Measurements from ENCODE around the gene ASIC1. TPM values are rescaled to one million over a fixed set of nuclear protein-coding genes. Genes with fewer than 3 reads are reported as not detected.

Gene ASIC1
- total RNA-seq, 1 donor from 2014 or later: not detected

DNA sequence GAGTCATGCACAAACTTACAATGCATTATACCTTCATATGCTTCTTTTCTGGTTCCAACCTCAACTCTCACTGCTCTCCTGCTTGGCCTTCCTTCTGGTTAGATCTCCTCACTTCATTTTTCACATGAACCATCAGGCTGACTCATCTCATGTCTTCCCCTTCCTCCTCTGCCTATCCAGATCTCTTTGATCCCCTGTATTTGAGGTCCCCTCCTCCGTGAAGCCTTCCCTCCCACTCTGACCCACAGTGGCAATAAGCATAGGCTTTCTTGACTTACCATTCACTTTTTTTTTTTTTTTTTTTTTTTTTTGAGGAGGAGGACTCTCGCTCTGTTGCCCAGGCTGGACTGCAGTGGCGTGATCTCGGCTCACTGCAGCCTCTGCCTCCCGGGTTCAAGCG lies 14.7 kb upstream of the ASIC1 start:
- intact Hi-C loops (cut with DNase I): no loop called here
- Histone ChIP-seq H3K4me3 (no peak overlapping the region), H3K27ac (no peak overlapping the region), H3K27me3 (no peaks in the 10 kb centered on the region), H3K36me3 (no peaks in the 10 kb centered on the region), H3K4me1 (no peaks in the 10 kb centered on the region), H3K9me3 (no peaks in the 10 kb centered on the region)
- no peak for DNase-seq (ENCODE audit: low spot score in 2 of 2)
- TF ChIP-seq CTCF (IDR thresholded peaks at IDR 0.05): no peak

- Histone ChIP-seq H3K4me3 (no peak overlapping the region), H3K4me1 (no peaks in the 10 kb centered on the region), H3K27me3 (no peaks in the 10 kb centered on the region), H3K9me3 (no peaks in the 10 kb centered on the region), H3K36me3 (no peaks in the 10 kb centered on the region), H3K27ac (no peak overlapping the region)
- intact Hi-C loops (cut with DNase I): no loop called here
- TF ChIP-seq CTCF (IDR thresholded peaks at IDR 0.05): no peak
- no peak for DNase-seq (ENCODE audit: low spot score in 2 of 2)
Measured at GRCh38 chr12:50043308-50043707, 14.1 kb upstream of the ASIC1 start.

GRCh38 chr12:50043854-50044253 lies 13.5 kb upstream of the ASIC1 start:
- TF ChIP-seq CTCF (IDR thresholded peaks at IDR 0.05): no peak
- H3K27ac ChIP-seq: no peak overlapping the region
- intact Hi-C loops (cut with DNase I): no loop called here
- no peak overlapping the region for H3K4me3 ChIP-seq
- H3K36me3 ChIP-seq: no peaks in the 10 kb centered on the region
- no peak for DNase-seq (ENCODE audit: low spot score in 2 of 2)
- no peaks in the 10 kb centered on the region for H3K4me1 ChIP-seq
- H3K27me3 ChIP-seq: no peaks in the 10 kb centered on the region
- H3K9me3 ChIP-seq: no peaks in the 10 kb centered on the region

DNA sequence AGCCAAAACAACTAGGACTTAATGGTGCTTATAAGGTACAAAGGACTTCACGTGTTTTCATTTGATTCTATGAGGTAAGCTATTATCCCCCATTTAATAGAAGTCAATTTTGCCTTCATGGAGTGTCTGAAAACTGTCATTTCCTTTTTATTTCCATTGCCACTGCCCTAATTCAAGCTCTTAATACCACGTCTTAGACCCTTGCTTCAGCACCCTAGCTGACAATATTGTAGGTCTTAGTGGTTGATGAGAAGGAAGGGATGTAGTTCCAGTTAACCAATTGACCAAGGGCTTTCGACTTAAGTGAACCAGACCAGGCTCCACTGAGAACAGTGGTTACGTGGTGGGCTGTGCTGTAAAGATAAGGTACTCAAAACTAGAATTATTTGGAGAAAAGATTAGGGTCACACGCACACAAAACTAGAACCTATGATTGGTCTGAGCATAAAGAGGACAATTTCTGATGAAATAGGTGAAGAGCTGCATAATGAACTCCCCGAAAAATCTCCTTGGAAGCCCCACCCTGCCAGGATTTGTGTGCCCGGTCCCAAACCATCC lies 9.6 kb upstream of the ASIC1 start:
- Histone ChIP-seq H3K4me1 (peaks cover 0 to 3% of the 10 kb centered on the region in 2 donors), H3K36me3 (no peaks in the 10 kb centered on the region), H3K27ac (no peak overlapping the region), H3K9me3 (no peaks in the 10 kb centered on the region), H3K27me3 (no peaks in the 10 kb centered on the region), H3K4me3 (no peak overlapping the region)
- no peak for DNase-seq (ENCODE audit: low spot score in 2 of 2)
- intact Hi-C loops (cut with DNase I): no loop called here
- no peak for TF ChIP-seq CTCF (IDR thresholded peaks at IDR 0.05)

- no peak for DNase-seq (ENCODE audit: low spot score in 2 of 2)
- Histone ChIP-seq H3K4me1 (peaks cover 0 to 3% of the 10 kb centered on the region in 2 donors), H3K4me3 (no peak overlapping the region), H3K9me3 (no peaks in the 10 kb centered on the region), H3K27ac (no peak overlapping the region), H3K36me3 (no peaks in the 10 kb centered on the region), H3K27me3 (no peaks in the 10 kb centered on the region)
- TF ChIP-seq CTCF (IDR thresholded peaks at IDR 0.05): no peak
- intact Hi-C loops (cut with DNase I): no loop called here
Measured at GRCh38 chr12:50049254-50050118, 7.9 kb upstream of the ASIC1 start.

Measured in ascending aorta (tissue), 2 donors.